Measurements from ENCODE around the gene AP4M1.

Gene AP4M1

DNA sequence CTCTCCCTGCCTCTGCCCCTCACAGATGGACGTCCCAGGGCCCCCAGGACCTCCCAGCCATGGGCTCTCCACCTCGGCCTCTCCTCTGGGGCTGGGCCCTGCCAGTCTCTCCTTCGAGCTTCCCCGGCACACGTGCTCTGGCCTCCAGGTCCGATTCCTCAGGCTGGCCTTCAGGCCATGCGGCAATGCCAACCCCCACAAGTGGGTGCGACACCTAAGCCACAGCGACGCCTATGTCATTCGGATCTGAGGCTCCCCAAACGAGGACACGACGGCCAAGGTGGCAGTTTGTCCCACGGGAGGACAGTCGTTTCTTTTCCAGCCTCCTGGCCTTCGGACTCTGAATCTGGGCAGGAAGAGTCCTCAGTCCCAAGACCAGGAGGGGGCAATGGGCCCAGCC lies 5.2 kb downstream of the AP4M1 start:
- no peak overlapping the region for H3K4me3 Mint-ChIP-seq
- H3K36me3 Mint-ChIP-seq (ENCODE audit: insufficient read depth): peaks cover 42% of the 10 kb centered on the region
- H3K4me1 Mint-ChIP-seq (ENCODE audit: low read depth in 2 of 2): peaks cover 5 to 8% of the 10 kb centered on the region in 2 donors
- H3K27ac Mint-ChIP-seq: no peak overlapping the region
- no peak for ATAC-seq (replicated peaks)
- no peaks in the 10 kb centered on the region for H3K9me3 Mint-ChIP-seq
- DNase-seq: no peak
- no peaks in the 10 kb centered on the region for H3K27me3 Mint-ChIP-seq

DNA sequence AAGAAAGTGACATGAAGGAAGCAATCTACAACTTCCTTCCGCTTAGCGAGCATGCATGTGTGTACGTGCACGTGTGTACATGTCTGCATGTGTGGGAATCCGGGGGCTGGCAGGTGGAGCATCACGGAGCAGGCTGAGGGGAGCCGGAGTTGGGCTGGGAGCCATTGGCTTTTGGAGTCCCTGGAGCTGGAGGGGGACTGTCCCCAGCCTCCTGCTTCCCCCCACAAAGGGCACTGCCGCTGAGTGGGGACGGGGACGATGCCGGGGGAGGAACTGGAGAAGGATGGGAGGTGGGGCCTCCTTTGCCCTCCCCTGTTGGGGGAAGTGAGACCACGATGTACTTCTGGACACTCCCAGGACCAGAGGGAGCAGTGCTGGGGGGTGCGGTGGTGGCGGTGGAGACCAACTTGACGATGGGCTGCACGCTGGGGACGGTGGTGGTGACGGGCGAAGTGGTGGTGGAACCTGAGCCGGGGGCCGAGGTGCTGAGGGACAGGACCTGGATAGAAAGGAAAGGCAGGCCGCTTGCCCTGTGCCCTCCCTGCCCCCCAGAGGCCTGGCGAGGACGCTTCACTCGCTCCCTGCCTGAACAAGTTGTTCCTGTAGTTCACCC lies 5.8 kb downstream of the AP4M1 start:
- H3K27ac Mint-ChIP-seq: peak overlapping the region in 1 of 2 donors; percentile 77

DNA sequence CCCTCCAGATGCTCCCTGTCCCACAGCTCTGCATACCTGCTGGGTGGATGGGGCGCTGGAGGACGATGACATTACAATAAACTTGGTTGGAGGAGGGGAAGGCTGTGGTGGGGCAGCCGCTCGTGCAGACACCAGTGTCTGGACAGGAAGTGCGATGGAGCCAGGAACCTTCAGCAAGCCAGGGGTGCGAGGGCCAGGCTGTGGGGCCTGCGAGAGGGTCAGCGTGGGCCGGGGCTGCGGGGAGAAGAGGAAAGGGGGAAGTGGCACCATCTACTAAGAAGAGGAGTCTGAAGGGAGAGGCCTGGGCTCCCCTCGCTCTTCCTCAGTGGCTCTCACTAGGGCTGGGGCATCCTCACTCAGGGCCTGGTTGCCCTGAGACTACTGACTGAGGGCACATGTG lies 6.4 kb downstream of the AP4M1 start:
- no peak for ATAC-seq (replicated peaks)
- no peak for DNase-seq
- Mint-ChIP-seq H3K4me3 (no peak overlapping the region), H3K27ac (peak overlapping the region in 1 of 2 donors; percentile 77), H3K36me3 (ENCODE audit: insufficient read depth) (peaks cover 44% of the 10 kb centered on the region), H3K27me3 (no peaks in the 10 kb centered on the region), H3K9me3 (no peaks in the 10 kb centered on the region), H3K4me1 (ENCODE audit: low read depth in 2 of 2) (peaks cover 0 to 3% of the 10 kb centered on the region in 2 donors)

More for the DNA sequence above, 5.8 kb downstream of the AP4M1 start:
- peaks cover 5 to 8% of the 10 kb centered on the region in 2 donors for H3K4me1 Mint-ChIP-seq (ENCODE audit: low read depth in 2 of 2)
- H3K4me3 Mint-ChIP-seq: no peak overlapping the region
- no peaks in the 10 kb centered on the region for H3K27me3 Mint-ChIP-seq
- no peaks in the 10 kb centered on the region for H3K9me3 Mint-ChIP-seq
- ATAC-seq (replicated peaks) (no peak), DNase-seq (no peak)
- H3K36me3 Mint-ChIP-seq (ENCODE audit: insufficient read depth): peaks cover 40% of the 10 kb centered on the region

DNA sequence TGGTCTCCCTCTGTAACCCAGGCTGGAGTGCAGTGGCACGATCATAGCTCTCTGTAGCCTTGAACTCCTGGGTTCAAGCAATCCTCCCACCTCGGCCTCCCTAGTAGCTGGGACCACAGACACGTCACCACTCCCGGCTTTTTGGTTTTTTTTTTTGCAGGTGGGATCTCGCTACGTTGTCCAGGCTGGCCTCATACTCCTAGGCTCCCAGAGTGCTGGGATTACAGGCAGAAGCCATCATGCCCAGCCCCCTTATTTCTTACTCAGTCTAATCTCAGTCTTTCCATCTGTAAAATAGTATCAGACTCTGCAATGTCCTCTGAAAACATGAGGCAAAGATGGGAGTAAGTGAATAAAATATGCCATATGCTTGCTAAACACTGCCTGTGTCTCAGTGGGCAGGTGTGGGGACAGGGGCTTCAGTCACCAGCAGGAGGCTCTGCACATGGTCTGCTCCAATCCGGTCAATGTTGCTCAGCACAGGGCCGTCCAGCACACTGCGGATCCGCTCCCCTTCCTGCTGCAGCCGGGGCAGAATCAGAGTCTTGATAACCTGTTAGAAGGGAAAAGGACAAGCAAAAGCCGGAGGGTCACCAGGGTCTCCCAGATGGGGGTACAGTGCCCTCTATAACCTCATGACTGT lies 8.2 kb downstream of the AP4M1 start:
- Mint-ChIP-seq H3K27ac (no peak overlapping the region), H3K4me3 (no peak overlapping the region), H3K4me1 (ENCODE audit: low read depth in 2 of 2) (peaks cover 0 to 1% of the 10 kb centered on the region in 2 donors), H3K36me3 (ENCODE audit: insufficient read depth) (peaks cover 38% of the 10 kb centered on the region), H3K27me3 (no peaks in the 10 kb centered on the region), H3K9me3 (no peaks in the 10 kb centered on the region)
- no peak for ATAC-seq (replicated peaks)
- DNase-seq: no peak

DNA sequence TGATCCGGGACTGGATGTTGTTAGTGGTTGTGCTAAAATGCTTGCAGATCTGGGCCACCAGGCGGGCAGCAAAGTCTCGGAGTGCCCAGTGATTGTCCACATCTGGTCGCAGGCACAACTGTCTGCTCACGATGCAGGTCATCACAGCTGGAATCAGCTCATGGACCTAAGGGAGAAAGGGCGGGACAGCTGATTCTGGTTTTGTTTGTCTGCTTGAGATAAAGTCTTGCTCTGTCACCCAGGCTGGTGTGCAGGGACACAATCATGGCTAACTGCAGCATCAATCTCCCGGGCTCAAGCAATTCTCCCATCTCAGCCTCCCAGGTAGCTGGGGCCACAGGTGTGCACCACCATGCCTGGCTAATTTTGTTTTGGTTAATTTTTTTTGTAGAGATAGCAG lies 9.7 kb downstream of the AP4M1 start:
- Mint-ChIP-seq H3K27me3 (no peaks in the 10 kb centered on the region), H3K4me1 (ENCODE audit: low read depth in 2 of 2) (peaks cover 0 to 1% of the 10 kb centered on the region in 2 donors), H3K27ac (peak overlapping the region in 1 of 2 donors; percentile 67), H3K4me3 (no peak overlapping the region), H3K9me3 (no peaks in the 10 kb centered on the region), H3K36me3 (ENCODE audit: insufficient read depth) (peaks cover 38% of the 10 kb centered on the region)
- DNase-seq: no peak
- ATAC-seq (replicated peaks): no peak

DNA sequence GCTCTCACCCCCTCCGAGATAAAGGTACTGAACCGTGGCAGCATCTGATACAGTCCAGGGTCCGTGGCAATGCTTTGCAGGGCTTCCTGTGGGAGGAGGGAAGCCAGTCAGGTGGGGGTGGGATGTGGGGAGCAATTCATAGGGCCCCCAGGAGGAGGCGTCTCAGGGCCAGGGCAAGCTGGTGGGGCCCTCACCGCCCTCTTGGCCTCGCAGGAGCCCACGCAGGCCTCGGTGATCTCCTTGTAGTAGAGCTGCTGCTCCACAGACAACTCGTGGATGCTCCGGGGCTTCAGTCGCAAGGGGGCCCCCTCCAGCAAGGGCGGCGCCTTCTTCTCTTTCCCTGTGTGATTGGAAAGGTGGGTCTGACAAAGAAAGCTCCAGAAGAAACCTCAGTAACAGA lies 10.5 kb downstream of the AP4M1 start:
- H3K36me3 Mint-ChIP-seq (ENCODE audit: insufficient read depth): peaks cover 38% of the 10 kb centered on the region
- no peaks in the 10 kb centered on the region for H3K9me3 Mint-ChIP-seq
- H3K4me3 Mint-ChIP-seq: no peak overlapping the region
- peaks cover 0 to 1% of the 10 kb centered on the region in 2 donors for H3K4me1 Mint-ChIP-seq (ENCODE audit: low read depth in 2 of 2)
- no peaks in the 10 kb centered on the region for H3K27me3 Mint-ChIP-seq
- no peak for ATAC-seq (replicated peaks)
- H3K27ac Mint-ChIP-seq: peak overlapping the region in 1 of 2 donors; percentile 67
- DNase-seq: no peak

DNA sequence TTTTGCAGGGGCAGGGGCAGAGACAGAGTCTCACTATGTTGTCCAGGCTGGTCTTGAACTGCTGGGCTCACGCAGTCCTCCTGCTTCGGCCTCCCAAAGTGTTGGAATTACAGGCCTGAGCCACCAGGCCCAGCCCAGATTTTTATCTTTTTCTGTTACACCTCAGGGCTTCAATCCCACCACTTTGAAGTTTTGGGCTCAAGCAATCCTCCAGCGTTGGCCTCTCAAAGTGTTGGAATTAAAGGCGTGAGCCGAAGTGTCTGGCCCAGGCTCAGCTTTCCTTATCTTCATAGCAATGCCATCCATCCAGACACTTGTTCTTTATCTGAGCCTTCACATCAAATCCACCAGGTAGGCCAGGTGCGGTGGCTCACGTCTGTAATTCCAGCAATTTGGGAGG lies 13.6 kb downstream of the AP4M1 start:
- peaks cover 13 to 18% of the 10 kb centered on the region in 2 donors for H3K4me1 Mint-ChIP-seq (ENCODE audit: low read depth in 2 of 2)
- H3K27ac Mint-ChIP-seq: no peak overlapping the region
- no peaks in the 10 kb centered on the region for H3K9me3 Mint-ChIP-seq
- ATAC-seq (replicated peaks) (no peak), DNase-seq (no peak)
- H3K36me3 Mint-ChIP-seq (ENCODE audit: insufficient read depth): peaks cover 39% of the 10 kb centered on the region
- H3K4me3 Mint-ChIP-seq: no peak overlapping the region
- no peaks in the 10 kb centered on the region for H3K27me3 Mint-ChIP-seq

DNA sequence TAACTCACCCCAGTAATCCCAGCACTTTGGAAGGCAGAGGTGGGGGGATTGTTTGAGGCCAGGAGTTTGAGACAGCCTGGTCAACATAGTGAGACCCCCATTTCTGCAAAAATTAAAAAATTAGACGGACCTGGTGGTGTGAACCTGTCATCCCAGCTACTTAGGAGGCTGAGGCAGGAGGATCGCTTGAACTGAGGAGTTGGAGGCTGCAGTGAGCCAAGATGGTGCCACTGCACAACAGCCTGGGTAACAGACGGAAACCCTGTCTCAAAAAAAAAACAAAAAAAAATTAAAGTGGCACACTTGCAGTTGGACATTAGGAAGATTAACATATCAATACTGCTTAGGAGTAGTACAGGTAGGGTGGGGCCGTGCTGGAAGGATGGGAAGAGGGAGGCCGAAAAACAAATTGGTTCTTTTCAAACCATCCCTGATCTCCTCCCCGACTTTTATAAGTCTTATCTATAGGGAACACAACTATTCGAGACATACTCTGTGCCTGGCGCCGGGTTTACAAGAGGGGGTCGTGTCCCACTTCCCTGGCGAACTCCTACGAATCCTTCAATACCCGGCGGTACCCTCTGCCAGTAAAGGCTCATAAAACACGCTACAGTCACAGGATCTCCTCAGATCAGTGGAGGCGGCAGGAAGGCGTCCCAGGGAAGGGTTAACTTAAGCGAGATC lies 17.1 kb downstream of the AP4M1 start:
- peak overlapping the region; percentile 99 for H3K27ac Mint-ChIP-seq
- no peaks in the 10 kb centered on the region for H3K9me3 Mint-ChIP-seq
- DNase-seq: no peak
- H3K36me3 Mint-ChIP-seq (ENCODE audit: insufficient read depth): peaks cover 29% of the 10 kb centered on the region
- no peak for ATAC-seq (replicated peaks)
- H3K27me3 Mint-ChIP-seq: no peaks in the 10 kb centered on the region
- peaks cover 20 to 26% of the 10 kb centered on the region in 2 donors for H3K4me1 Mint-ChIP-seq (ENCODE audit: low read depth in 2 of 2)
- H3K4me3 Mint-ChIP-seq: peak overlapping the region; percentile 98 to 99

DNA sequence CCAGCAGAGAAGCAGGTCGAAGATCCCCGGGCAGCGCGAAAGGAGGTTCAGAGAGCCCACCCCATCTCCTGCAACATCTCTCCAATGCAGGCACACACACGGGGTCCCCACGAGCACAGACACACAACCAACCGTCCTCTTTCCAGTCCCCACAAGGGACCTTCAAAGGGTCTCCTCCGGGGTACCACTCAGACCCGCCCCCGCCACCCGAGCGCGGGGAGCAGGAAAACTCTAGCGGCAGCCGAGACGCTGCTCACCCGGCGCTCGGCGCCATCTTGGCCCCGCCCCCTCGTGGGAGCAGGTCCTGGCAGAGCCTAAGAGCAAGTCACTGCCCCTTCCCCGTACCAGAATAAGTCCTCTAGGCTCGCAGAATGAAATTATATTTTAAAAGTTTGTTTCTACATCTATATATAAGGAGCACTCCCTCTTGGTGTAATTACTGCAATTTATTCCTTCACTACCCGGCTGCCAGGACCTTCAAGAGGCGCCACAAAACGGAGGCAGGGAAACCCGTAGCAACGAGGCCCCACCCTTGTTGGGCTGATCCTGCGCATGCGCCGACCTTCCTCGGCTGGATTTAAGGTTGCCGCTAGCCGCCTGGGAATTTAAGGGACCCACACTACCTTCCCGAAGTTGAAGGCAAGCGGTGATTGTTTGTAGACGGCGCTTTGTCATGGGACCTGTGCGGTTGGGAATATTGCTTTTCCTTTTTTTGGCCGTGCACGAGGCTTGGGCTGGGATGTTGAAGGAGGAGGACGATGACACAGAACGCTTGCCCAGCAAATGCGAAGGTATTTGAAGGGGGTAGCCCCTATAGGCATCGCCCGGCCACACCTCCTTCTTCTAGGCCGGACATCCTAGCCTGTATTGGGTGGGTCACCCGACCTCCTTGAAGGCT lies 17.9 kb downstream of the AP4M1 start, which contains the start of the genes CNPY4 and TAF6:
Gene CNPY4 (plus strand): TSS at position 563 of the 898 bp plus-strand sequence. CDS start 111 bp downstream, at position 674.
Gene TAF6 (minus strand): TSS at position 287 of the 898 bp plus-strand sequence. CDS start 5,149 bp downstream, outside the sequence.
- H3K9me3 Mint-ChIP-seq: no peaks in the 10 kb centered on the region
- H3K4me1 Mint-ChIP-seq (ENCODE audit: low read depth in 2 of 2): peaks cover 22 to 26% of the 10 kb centered on the region in 2 donors
- DNase-seq (peak; percentile 93 to 94 (median 93)), ATAC-seq (replicated peaks) (peak; percentile 75)
- no peaks in the 10 kb centered on the region for H3K27me3 Mint-ChIP-seq
- peaks cover 32% of the 10 kb centered on the region for H3K36me3 Mint-ChIP-seq (ENCODE audit: insufficient read depth)
- peak within 1 kb of the TSS; percentile 99 for H3K27ac Mint-ChIP-seq
- H3K4me3 Mint-ChIP-seq: peak within 1 kb of the TSS; percentile 98 to 99

DNA sequence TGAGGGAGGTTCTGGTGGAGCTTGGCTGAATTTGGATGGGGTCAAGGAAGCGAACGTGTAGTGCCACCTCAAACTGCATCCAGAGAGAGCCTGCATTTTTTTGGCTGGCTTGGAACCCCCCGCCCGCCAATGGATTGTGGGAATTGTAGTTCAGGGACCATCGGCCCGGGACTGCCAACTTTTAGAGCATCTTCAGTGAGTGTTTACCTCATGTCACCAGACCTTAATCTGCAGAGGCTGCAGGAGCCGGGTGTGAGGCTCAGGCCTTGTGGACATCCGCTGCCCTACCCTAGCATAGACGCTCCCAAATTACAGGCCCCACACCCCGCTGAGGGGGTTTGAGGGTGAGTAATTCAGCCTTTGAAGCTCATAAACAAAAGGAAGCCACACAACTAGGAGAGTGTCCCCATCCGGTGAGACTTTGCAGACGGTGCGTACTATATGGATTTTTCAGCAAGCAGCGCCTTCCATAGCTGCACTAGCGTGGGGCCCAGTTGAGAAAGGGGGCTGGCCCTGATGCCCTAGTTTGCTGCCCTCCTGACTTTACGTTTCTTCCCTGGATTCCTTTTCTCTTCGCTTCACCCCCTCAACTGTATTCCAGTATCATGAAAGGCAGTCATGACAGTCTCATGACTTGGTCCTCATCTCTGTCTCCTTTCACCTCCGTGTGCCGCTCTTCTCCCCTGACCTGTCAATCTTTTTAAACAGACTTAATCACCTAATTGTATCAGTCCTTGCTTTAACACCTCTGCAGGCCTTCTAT lies 18.7 kb downstream of the AP4M1 start:
- Mint-ChIP-seq H3K4me1 (ENCODE audit: low read depth in 2 of 2) (peaks cover 26% of the 10 kb centered on the region in 2 donors), H3K27ac (peak overlapping the region; percentile 99), H3K4me3 (peak overlapping the region; percentile 98 to 99), H3K36me3 (ENCODE audit: insufficient read depth) (peaks cover 30% of the 10 kb centered on the region), H3K27me3 (no peaks in the 10 kb centered on the region), H3K9me3 (no peaks in the 10 kb centered on the region)
- peak; percentile 59 to 74 (median 68) for DNase-seq
- peak; percentile 63 for ATAC-seq (replicated peaks)

DNA sequence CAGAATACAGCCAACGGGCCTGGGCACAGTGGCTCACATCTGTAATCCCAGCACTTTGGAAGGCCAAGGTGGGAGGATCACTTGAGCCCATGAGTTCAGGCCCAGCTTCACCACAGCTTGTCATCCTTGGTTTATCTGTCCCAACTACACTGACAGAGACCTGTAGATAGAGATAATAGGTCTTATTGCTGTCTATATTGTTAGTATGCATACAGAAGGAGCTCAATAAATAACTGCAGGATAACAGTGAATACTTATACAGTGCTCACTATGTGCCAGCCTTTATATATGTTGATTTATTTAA lies 19.2 kb downstream of the AP4M1 start:
- ATAC-seq (replicated peaks) (no peak), DNase-seq (no peak)
- H3K27me3 Mint-ChIP-seq: no peaks in the 10 kb centered on the region
- peak overlapping the region; percentile 98 to 99 for H3K4me3 Mint-ChIP-seq
- H3K36me3 Mint-ChIP-seq (ENCODE audit: insufficient read depth): peaks cover 31% of the 10 kb centered on the region
- no peaks in the 10 kb centered on the region for H3K9me3 Mint-ChIP-seq
- H3K27ac Mint-ChIP-seq: peak overlapping the region; percentile 99
- peaks cover 28 to 29% of the 10 kb centered on the region in 2 donors for H3K4me1 Mint-ChIP-seq (ENCODE audit: low read depth in 2 of 2)

DNA sequence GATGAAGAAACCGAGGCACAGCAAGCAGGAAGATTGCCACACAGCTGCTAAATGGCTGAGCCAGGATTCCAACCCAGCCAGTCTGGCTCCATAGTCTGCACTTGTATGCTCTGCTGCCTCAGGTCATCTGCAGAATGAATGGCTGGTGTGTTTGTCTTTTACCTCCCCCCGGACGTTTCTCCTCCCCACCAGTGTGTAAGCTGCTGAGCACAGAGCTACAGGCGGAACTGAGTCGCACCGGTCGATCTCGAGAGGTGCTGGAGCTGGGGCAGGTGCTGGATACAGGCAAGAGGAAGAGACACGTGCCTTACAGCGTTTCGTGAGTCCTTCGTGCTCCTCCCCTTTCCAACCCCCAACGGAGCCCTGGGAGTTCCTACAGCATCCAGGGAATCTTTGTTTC lies 20.6 kb downstream of the AP4M1 start:
- DNase-seq (no peak), ATAC-seq (replicated peaks) (no peak)
- Mint-ChIP-seq H3K4me1 (ENCODE audit: low read depth in 2 of 2) (peaks cover 33 to 34% of the 10 kb centered on the region in 2 donors), H3K9me3 (no peaks in the 10 kb centered on the region), H3K27ac (peak overlapping the region in 1 of 2 donors; percentile 35), H3K4me3 (no peak overlapping the region), H3K36me3 (ENCODE audit: insufficient read depth) (peaks cover 45% of the 10 kb centered on the region), H3K27me3 (no peaks in the 10 kb centered on the region)
